DMS79 (cell line): ENCODE data around the gene CCDC92.
A peak's percentile ranks its signal among the peaks of the same experiment; 100 is the strongest.

Experiments
- DNase-seq: peaks from one replicate; lab custom pipeline; 2025; lab: John Stamatoyannopoulos, UW

CCDC92 gene

GRCh38 chr12:123973552-123974341 is 1.1 kb upstream of the CCDC92 start:
- peak; percentile 7 for DNase-seq

GRCh38 chr12:123971770-123972456 is 718 bp downstream of the CCDC92 start:
- no peak for DNase-seq

DNA sequence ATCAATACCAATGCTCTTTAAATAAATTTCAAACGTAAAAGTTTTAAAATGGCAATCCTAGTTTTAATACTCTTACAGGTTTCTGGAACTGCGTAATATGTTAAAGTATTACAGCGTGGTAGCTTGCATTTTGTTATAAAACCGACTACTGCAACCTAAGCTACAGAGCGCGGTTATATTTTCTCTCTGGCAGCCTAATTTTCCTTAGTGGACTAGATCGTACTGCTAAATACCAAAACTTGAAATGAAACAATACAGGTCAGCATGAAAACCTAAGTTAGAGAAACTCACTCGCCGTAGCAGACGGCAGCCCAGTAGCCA is 1.2 kb downstream of the CCDC92 start:
- no peak for DNase-seq

DNA sequence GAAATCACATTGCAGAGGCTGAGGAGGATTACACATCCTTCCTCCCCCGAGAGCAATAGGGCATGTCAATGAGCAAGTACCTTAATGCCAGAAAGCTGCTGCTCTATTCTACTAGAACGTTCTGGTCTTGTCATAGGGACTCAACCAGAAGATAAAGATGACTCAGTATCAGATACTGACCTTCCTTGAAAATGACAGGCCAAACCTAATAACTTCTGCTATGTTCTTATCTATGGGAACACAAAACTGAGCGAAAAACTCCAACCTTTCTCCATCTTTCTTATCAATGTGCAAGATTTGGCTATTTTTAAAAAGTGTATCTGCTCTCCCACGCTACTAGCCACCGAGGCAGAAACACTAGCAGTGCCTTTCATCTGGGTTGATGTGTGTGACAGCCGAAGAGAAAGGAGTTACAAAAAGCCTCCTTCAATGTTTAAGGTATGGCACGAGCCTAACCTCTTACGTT is 5.5 kb downstream of the CCDC92 start:
- DNase-seq: no peak

DNA sequence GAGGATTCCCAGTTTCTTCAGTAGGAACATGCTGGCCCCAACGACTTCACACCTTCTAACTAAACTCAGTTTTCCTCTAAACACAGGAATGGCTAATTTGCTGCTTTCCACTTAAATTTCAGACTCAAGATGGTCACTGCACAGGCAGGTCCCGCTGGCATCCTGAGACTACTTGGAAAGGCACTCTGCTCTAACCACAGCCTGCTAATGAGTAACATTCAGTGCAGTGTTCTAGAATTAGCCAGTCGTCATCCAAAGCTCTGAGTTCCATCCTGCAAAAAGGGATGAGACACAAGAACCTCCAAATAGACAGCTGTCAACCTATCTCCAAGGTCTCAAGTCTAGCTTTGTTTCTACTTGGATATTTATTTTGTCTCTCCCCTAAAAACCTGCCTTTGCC is 6.0 kb downstream of the CCDC92 start:
- no peak for DNase-seq

GRCh38 chr12:123965382-123965781 is 7.2 kb downstream of the CCDC92 start:
- DNase-seq: no peak

DNA sequence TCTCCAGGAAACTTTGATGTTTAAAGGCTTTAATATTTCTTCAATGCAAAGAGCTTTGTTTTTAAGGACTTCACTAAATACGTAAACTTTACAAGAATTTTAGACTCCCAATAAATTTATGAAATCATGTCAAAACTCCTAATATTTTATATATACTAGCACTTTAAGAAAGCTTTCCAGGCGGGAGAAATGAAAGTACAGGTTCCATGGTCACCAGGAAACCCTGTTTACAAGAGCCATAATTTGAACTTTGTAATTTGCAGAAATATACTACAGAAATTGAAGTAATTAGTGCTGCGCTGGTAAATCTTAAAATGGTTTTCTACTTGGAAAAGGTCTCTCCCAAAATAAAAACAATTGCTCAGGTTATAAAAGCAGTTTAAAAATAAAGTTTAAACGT is 8.8 kb downstream of the CCDC92 start:
- DNase-seq: no peak

GRCh38 chr12:123962513-123962912 is 10.1 kb downstream of the CCDC92 start:
- no peak for DNase-seq

DNA sequence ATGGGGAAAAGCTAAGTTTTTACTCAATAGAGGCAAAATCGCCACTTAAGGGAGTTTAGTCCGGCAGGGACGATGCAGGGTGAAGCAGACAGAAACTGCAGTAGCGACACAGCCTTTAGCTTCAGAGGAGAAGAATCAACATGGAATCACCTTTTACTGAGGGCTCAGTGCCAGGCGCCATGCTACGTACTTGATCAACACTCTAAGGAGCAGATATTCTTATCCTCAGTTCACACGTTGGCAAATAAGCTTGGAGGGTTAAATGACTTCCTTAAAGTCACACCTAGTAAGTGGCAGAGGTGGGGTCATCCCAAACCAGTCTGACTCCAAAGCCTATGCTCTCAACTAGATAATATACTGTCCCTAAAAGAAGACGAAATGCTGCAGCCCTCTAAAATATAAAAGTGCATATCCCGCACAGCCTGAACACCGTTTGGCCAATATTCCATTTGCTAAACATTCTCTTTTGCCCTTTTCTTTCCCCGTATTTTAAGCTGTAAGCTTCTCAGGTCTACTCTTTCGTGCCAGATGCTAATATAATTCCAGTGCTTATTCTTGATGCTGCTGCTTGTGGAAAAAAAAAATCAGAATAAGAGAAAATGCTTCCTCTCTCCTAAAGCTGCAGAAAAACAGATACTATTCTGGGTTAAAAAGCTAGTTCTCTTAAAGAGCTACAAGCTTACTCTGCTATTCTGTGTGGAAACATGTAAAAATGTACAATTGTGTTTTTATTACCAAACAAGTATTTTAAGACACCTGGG is 10.9 kb downstream of the CCDC92 start:
- DNase-seq: no peak

DNA sequence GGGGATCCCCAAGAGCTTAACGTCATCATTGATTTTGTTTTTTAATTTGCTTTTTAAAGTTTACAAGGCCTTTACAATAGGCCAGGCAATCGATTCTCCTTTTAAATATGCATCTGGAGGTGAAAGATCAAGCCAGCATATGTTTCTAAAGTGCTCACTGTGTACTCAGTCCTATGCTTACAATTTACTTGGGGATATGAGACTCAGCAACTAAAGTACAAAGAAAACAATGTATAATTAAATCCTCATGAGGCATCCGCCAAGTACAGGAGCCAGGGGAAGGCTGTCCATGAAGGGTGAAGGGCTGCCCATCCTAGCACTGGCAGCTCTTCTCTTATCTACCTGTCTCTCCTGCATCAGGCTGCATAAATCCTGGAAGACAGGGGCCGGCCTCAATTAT is 11.8 kb downstream of the CCDC92 start:
- no peak for DNase-seq

DNA sequence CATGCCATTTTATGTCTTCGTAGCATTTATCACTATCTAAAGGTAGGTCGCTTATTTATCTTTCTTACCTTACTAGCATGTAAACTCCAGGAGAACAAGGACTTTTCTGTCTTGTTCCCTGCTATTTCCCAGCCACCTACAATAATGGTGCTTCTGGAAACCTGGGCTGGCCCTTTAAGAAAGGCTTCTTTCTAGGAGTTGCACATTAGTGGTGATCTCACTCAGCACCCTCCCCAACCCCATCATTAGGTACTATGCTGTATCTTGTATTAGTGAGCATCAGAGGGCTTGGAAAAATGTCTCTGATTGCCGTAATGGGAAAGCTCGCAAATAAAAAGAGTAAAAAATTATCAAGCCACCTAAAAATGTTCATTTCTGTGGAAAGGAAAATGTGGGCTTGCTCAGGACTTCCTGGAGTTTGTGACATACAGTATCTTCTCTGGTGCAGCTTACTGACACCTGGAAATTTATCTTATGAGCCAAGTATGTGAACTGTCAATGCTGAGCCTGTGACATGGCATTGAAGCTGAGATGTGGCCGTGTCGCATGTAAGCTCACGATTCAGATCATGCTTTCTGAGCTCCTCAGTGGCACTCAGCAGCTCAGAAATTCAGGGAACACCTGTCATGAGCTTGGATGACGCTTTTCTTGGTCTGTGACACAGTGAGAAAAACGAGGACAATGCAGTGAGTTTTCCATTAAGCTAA is 12.4 kb downstream of the CCDC92 start:
- DNase-seq: no peak

DNA sequence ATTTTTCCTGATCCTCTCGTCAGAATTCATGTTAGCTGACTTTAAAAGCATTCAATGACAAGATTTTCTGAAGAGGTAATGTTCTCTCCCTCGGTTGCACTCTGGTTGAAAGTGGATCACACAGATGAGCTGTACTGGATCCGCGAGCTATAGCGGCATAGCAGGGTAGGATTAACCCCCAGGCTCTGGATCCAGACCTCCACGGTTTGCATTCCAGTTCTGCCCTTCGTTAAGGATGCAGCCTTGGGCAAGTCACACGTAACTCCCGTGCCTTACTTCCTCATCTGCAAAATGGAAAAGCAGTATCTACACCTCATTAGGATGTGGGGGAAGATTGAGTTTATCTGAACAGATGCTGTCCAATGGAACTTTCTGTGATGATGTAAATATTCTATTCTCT is 13.8 kb downstream of the CCDC92 start:
- no peak for DNase-seq

DNA sequence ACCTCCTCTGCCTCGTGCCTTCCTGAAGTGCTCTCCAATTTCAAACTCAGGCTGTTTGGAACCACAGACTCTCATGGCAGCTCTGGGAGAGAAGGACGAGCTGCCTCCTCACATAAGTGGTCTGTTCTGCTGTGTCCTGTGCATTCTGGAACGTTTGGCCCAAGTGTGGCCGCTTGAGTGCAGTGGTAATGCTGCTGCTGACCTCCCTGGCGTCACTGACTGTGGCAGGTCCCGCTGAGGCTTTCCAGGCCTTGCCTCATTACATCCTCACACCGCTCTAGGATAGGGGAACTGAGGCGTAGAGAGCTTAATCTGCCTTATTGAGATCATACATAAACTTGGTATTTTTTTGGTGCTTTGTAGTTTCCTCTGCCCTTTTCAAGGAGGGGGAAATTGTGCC is 14.2 kb downstream of the CCDC92 start:
- DNase-seq: no peak

DNA sequence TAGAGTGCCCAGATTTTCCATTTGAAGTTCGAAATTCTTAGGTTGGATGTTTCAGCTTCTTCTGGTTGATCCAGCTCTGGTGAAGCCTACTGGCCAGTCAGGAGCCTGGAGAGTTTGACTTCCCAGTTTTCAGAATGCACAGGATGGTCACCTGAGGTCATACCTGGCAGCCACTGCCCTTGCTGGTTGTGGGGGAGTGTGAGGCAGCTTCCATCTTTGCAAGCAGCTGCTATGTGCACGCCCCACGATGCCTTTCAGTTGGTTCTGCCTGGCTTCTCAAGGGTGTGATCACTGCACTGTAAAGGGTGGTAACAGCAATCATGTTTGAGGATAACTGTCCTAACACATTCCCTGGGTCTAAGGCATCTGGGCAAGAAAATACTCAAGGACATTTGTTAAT is 15.4 kb downstream of the CCDC92 start:
- no peak for DNase-seq

DNA sequence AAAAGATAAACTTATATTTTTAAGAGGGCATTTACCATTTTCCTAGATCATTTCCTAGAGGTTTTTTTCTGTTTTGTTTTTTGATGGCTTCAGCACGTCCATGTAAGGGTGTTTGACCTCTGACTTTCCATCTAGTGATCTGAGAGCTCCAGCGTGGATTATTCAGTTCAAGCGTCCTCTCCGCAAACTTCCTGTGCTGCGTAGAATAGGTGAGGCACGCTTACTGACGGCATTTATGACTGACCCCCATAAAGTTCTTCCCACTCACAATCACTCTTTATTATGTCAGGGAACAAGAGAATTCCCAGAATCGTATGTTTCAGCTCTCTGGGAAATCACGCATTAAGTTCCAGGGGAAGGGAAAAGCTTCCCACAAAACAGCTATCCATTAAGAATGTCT is 16.4 kb downstream of the CCDC92 start:
- no peak for DNase-seq

GRCh38 chr12:123954647-123955350 is 17.8 kb downstream of the CCDC92 start:
- DNase-seq: no peak

GRCh38 chr12:123952037-123952436 is 20.6 kb downstream of the CCDC92 start:
- DNase-seq: no peak

GRCh38 chr12:123951467-123951866 is 21.2 kb downstream of the CCDC92 start:
- DNase-seq: no peak

DNA sequence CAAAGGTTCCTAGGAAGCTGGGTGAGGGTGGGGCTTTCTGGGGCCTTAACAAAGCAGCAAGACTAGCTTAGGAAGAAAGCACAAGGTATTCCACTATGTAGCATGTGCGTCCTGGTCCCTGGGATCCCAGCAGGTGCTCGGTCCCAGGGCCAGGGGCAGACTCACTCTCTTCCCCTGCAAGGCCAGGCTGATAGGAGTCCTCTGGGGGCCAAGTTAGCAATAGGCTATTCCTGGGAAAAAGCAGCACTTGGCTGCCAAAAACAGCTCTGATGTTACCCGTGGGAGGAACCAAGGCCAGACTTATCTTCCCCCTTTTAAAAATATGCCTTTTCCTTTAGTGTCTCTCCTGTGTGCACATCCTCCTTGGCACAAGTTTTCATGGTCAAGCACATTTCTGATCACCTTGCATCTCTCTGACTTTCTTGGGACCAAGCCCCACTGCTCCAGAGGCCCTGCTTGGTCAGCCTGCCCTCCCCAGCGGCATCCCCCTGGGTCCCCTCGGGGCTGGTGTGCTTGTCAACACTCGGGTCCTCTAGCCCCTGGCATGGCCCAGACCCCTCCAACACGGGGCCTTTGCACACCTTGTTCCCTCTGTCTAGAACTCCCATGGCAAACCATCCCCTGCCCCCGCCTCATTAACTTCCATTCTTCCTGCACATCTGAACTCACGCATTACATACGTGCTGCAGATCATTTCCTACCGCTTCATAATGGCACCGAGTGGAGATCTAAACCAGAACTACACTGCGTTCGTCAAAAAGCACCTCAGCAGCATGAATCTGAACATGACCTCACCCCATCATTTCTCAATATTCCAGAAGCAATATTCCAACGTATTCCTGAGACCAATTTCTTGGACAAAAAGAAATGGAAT is 21.9 kb downstream of the CCDC92 start:
- no peak for DNase-seq

DNA sequence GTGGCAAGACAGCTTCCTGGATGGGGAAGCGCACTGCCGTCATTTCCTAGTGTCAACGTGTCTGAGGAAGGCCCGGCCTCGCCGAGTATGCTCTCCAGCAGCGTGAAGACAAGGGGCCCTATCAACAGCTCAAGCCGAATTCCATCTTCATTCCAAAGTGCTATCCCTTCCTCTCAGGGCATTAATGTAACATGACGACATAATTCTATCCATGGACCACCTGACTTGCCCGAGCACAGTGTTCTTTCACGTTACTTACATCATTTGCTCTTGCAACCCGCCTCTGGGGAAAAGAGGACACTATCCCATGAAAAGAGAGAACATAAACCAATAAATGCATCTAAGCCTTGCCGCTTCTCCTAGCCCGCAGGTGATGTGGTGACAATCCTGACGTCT is 22.9 kb downstream of the CCDC92 start:
- no peak for DNase-seq
